GM12892 (cell line): Measurements from ENCODE around the gene S100A2.
"Not testable (repeated sequence)": the region's sequence is repeated elsewhere in the genome, so short reads cannot be mapped to it uniquely, and the experiment has no call there.

ENCODE experiments used
- POLR2A ChIP-seq: IDR thresholded peaks from 2 replicates; pipeline ENCODE4 v1.6.1; 2011; ENCODE audit warnings: low read depth, low read length, control low read depth
- POLR2AphosphoS5 ChIP-seq: IDR thresholded peaks from 2 replicates; pipeline ENCODE4 v1.6.1; 2011; ENCODE audit warnings: low read depth, low read length, control low read depth
- TAF1 ChIP-seq: IDR thresholded peaks from 2 replicates; pipeline ENCODE4 v1.6.1; 2011; ENCODE audit warnings: low read depth, mild to moderate bottlenecking, control low read depth, low read length, borderline replicate concordance

DNA sequence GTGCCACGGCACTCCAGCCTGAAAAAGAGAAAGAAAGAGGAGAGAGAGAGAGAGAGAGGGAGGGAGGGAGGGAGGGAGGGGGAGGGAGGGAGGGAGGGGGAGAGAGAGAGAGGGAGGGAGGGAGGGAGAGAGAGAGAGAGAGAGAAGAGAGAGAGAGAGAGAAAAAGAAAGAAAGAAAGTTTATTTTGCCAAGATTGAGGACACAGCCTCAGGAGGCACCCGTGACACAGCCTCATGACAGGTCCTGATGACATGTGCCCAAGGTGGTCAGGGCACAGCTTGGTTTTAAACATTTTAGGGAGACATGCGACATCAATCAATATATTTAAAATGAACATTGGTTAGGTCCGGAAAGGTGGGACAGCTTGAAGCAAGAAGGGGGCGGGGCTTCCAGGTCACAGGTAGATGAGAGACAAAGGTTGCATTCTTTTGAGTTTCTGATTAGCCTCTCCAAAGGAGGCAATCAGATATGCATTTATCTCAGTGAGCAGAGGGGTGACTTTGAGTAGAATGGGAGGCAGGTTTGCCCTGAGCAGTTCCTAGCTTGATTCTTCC is 45.4 kb downstream of the S100A2 start:
- not testable (repeated sequence) for TF ChIP-seq POLR2A, POLR2AphosphoS5, TAF1
